Effector CD4-positive, alpha-beta T cell (primary cell): ENCODE measurements around the gene GADD45B.
"Not testable (repeated sequence)": the region's sequence is repeated elsewhere in the genome, so short reads cannot be mapped to it uniquely, and the experiment has no call there.

Source experiments
- DNase-seq: peaks from one replicate; pipeline ENCODE4 v3.0.0-alpha.2; 2020

The GADD45B gene

DNA sequence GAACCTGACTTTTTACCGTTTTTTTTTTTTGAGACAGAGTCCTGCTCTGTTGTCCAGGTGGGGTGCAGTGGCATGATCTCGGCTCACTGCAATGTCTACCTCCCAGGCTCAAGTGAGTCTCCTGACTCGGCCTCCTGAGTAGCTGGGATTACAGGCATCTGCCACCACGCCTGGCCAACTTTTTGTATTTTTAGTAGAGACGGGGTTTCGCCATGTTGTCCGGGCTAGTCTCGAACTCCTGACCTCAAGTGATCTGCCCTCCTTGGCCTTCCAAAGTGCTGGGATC, 6.1 kb upstream of the GADD45B start:
- DNase-seq: not testable (repeated sequence)

DNA sequence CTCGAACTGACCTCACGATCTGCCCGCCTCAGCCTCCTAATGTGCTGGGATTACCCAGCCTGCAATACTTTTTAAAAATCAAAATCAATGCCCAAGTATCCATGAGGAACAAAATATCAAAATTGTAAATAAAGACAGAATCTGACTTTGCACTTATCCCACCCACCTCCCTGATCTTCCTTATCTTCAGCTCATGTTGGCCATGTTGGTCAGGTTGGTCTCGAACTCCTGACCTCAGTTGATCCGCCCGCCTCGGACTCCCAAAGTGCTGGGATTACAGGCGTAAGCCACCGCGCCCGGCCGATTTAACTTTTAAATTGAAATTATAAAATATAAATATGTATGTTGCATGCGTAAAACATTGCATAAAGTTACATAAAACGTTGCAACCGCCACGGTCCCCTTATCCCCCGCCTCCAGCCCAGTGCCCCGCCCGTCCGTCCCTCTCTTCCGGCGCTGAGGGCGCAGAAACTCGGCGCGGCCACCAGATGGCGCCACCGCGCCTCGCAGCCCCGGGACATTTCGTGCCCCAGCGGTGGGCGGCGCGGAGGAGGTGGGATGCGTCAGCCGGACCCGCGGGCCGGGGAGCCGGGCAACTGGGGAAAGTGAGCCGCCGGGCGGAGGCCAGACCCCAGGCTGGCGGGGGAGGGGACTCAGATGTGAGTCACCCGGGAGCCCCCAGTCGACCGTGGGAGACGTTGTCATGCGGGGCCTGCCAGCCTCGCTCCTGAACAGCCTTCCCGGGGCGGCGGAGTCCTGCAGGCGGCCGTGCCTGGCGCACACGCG, 1.5 kb upstream of the GADD45B start:
- peak; percentile 78 for DNase-seq

GRCh38 chr19:2475018-2475701, 767 bp upstream of the GADD45B start:
- peak; percentile 36 for DNase-seq

- DNase-seq: peak; percentile 45
These were observed 669 bp downstream of the GADD45B start for GRCh38 chr19:2476451-2477140.

DNA sequence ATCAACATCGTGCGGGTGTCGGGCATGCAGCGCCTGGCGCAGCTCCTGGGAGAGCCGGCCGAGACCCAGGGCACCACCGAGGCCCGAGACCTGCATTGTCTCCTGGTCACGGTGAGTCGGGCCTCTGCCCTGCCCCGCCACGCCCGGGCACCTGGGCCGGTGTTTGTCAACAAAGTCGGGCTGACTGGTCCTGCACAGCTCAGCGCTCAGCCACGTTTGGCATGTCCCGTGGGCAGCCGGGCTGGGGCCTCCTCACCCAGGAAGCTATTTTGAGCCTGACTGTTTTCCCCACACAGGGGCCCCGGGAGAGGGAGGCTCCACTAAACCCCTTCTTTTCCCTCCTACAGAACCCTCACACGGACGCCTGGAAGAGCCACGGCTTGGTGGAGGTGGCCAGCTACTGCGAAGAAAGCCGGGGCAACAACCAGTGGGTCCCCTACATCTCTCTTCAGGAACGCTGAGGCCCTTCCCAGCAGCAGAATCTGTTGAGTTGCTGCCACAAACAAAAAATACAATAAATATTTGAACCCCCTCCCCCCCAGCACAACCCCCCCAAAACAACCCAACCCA, 1.3 kb downstream of the GADD45B start:
- peak; percentile 11 for DNase-seq

DNA sequence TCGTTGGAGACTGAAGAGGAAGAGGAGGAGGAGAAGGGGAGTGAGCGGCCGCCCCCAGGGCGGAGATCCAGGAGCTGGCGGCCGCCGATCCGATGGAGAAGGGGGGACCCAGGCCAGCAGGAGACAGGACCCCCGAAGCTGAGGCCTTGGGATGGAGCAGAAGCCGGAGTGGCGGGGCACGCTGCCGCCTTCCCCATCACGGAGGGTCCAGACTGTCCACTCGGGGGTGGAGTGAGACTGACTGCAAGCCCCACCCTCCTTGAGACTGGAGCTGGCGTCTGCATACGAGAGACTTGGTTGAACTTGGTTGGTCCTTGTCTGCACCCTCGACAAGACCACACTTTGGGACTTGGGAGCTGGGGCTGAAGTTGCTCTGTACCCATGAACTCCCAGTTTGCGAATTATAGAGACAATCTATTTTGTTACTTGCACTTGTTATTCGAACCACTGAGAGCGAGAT, 1.8 kb downstream of the GADD45B start:
- peak; percentile 20 for DNase-seq

GRCh38 chr19:2478278-2478755, 2.4 kb downstream of the GADD45B start:
- peak; percentile 50 for DNase-seq

GRCh38 chr19:2478756-2479555, 3.0 kb downstream of the GADD45B start:
- DNase-seq: peak; percentile 57

GRCh38 chr19:2479556-2480194, 3.7 kb downstream of the GADD45B start:
- DNase-seq: no peak

- no peak for DNase-seq
These were observed 5.5 kb downstream of the GADD45B start for GRCh38 chr19:2481466-2481865.

- no peak for DNase-seq
These were observed 6.6 kb downstream of the GADD45B start for GRCh38 chr19:2482354-2483038.

DNA sequence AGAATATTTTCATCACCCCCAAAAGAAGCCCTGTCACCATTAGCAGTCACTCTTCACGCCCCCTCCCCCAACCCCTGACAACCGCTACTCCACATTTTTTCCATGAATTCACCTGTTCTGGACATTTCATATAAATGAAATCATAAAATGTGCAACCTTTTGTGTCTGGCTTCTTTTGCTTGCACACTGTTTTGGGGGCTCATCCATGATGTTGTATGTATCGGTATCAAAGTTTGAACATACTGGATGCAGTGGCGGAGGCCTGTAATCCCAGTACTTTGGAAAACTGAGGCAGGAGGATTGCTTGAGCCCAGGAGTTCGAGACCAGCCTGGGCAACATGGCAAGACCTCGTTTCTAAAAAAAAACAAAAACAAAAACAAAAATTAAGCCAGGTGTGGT, 7.2 kb downstream of the GADD45B start:
- no peak for DNase-seq

- DNase-seq: no peak
These were observed 7.7 kb downstream of the GADD45B start for GRCh38 chr19:2483484-2484151.

DNA sequence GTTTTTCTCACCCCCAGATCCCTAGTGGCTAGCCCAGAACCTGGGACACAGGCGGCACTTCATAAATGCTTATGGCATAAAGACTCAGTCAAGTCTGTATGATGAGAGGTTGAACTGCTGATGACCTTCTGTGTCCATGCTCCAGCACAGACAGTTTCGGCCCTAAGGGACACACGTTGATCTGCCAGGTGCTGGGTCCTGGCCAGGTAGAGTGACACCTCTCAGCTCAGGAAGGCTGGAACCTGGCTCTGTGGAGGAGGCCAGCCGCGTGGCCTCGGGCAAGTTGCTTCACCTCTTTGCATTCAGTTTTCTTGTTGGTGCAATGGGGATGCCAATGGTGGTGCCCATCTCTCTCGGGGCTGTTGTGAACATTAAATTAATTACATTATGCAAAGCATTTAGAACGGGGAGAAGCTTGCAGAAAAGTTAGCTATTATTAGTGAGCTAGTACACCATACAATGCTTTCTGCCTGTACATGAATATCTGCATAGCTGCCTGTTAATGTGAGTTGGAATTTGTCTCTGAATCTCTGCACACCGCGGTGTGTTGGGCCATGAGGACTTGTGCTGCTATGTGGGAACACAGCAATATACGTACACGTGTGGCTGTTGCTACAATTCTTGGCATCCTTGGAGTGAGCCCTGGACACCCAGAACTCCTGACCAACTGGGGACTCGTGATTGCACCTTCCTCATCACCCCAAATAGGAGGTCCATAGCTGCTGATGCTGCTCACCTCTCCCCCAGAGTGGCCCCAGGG, 8.4 kb downstream of the GADD45B start:
- DNase-seq: no peak

GRCh38 chr19:2485428-2485827, 9.5 kb downstream of the GADD45B start:
- DNase-seq: no peak

GRCh38 chr19:2487090-2487489, 11.2 kb downstream of the GADD45B start:
- no peak for DNase-seq

- no peak for DNase-seq
These were observed 11.9 kb downstream of the GADD45B start for GRCh38 chr19:2487842-2488241.

DNA sequence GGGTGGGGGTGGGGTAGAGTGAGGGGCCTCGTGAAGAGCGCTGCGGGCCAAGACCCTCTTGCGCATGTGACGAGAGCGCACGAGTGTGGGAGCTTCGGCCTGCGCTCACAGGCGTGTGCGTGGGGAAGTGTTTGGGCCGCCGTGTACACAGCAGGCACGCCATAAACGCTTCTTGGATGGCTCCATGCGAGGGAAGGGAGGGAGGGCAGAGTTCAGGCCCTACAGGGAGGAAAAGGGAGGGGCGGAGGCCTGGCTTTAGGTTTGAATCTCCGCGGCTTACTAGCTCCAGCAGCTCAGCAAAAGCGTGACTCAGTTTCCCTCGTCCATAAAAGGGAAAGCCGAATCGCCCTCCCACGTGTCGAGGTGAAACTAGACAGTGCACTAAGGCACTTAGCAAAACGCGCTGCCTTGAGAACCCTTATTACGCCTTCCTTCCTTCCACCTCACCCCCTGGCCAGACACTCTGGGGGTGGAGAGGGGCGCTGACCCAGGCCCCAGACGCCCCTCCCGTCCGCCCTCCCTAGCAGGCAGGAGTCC, 12.5 kb downstream of the GADD45B start:
- DNase-seq: no peak

GRCh38 chr19:2488942-2489731, 13.2 kb downstream of the GADD45B start:
- DNase-seq: no peak
